ENCODE measurements around the gene CLOCK.
"Not testable (repeated sequence)": the region's sequence is repeated elsewhere in the genome, so short reads cannot be mapped to it uniquely, and the experiment has no call there.

The CLOCK gene, protein sequence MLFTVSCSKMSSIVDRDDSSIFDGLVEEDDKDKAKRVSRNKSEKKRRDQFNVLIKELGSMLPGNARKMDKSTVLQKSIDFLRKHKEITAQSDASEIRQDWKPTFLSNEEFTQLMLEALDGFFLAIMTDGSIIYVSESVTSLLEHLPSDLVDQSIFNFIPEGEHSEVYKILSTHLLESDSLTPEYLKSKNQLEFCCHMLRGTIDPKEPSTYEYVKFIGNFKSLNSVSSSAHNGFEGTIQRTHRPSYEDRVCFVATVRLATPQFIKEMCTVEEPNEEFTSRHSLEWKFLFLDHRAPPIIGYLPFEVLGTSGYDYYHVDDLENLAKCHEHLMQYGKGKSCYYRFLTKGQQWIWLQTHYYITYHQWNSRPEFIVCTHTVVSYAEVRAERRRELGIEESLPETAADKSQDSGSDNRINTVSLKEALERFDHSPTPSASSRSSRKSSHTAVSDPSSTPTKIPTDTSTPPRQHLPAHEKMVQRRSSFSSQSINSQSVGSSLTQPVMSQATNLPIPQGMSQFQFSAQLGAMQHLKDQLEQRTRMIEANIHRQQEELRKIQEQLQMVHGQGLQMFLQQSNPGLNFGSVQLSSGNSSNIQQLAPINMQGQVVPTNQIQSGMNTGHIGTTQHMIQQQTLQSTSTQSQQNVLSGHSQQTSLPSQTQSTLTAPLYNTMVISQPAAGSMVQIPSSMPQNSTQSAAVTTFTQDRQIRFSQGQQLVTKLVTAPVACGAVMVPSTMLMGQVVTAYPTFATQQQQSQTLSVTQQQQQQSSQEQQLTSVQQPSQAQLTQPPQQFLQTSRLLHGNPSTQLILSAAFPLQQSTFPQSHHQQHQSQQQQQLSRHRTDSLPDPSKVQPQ

DNA sequence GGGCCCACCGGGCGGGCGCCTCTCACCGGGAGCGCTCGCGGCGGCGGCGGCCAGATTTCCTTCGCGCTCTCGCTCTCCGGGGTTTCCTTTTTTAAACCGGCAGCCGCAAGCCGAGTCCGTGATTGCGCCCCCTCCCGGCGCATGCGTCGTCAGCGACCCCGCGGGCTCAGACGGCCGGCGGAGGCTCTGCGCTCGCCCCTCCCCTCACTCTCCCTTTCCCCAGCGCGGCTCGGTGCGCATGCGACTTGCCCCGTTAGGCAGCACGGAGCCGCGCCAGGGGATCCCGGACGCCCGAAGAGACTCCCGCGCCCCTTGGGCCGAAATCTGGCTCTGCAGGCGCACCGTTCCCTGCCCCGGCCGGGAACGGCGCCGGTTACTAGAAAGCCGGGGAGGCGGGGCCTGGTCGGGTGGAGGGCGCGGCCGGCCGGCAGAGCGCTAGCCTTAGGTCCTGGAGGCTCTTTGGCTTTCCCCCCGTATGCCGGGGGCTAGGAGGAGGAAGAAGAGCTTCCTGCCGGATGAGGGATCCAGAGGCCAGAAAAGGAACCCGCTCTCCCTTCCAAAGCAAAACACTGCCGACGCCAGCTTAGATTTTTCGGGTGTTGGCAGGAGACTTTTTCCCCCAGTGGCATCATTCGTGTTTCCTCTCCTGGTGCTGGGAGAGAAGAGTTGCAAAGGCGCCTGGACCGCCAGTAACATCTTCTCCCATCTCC lies at the start of gene CLOCK:
Gene CLOCK (minus strand): TSS at position 154 of the 710 bp plus-strand sequence. CDS start 64,124 bp downstream, outside the sequence.
- peak; percentile 84 for DNase-seq

DNA sequence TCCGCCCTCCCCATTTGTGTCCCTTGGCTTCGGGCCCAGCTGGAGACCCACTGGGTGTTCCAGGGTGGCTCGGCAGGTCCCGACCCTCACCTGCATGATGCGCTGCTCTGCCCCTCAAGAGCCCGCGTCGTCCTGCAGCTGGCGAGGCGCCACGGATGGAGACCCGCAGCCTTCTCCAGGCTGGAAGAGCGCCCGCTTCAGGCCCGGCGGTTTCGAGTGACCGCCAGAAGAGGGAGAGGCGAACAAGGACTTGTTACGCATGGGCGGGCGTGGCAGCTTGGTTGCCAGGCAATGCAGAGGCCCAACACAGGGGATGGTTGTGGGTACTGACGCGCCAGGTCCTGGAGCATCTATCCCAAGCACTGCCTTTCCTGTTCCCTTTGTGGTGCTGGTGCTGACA lies 45.3 kb upstream of the CLOCK start, which contains the start of gene PDCL2:
Gene PDCL2 (minus strand): TSS at position 232 of the 400 bp plus-strand sequence. CDS start 136 bp downstream, at position 96.
- no peak for DNase-seq

DNA sequence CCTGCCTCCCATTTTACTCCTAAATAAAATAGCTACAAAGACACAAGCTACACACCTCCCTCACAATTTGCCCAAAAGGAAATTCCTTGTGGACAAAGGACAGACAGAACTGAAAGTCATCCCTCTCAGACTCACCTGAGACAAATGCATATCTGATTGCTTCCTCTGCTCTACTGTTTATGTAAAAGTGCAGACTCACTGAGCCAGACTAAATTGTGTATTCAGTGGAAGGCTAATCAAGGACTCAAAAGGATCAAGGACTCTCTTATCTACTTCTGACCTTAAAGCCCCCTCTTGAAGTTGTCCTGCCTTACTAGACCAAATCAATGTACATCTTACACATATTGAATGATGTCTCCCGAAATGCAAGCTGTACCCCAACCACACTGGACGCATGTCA lies 41.5 kb upstream of the CLOCK start:
- no peak for DNase-seq

DNA sequence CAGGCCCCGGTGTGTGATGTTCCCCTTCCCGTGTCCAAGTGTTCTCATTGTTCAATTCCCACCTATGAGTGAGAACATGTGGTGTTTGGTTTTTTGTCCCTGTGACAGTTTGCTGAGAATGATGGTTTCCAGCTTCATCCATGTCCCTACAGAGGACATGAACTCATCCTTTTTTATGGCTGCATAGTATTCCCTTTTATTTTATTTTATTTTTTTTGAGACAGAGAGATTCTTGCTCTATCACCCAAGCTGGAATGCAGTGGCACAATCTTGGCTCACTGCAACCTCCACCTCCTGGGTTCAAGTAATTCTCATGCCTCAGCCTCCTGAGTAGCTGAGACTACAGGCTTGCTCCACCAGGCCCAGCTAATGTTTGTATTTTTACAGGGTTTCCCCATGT lies 36.1 kb upstream of the CLOCK start:
- DNase-seq = not testable (repeated sequence)

DNA sequence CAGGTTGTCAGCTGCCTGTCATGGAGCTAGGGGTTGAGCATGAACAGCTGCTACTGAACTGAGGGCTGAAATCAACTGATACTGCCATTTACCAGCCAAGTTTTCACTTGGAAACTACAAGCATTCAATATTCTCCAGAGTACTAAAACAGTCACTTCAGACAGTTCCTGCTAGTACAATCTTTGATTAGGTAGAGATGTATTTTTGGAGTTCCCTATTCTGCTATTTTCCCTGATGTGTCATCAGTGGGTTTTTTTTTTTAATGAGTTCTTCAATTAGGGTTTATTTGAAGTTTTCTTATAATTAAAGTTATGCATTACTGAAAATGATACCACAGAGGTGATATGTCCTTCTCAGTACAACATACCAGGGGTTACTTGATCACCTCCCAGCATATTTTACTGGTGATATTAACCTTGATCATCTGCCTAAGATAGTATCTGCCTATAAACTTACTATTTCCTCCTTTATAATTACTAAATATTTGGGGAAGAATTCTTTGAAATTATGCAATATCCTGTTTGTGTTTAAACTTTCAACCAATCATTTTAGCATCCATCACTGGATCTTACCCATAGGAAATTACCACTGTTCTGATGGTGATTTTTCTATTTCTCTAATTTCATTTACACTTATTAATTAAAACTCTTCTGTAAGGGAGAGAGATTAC lies 31.8 kb upstream of the CLOCK start:
- DNase-seq = no peak

DNA sequence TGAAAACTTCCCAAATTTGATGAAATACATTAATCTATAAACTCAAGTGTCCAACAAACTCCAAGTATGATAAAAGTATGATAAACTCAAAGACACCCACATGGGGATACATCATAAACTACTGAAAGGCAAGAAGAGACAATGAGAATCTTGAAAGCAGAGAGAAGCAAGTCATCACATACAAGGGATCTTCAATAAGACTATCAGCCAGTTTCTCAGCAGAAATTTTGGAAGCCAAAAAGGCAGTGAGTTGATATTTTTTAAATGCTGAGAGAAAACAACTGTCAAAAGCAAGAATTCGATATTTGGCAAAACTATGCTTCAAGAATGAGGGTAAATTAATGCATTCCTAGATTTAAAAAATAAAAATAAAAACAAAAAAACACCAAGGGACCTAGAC lies 28.8 kb upstream of the CLOCK start:
- no peak for DNase-seq

DNA sequence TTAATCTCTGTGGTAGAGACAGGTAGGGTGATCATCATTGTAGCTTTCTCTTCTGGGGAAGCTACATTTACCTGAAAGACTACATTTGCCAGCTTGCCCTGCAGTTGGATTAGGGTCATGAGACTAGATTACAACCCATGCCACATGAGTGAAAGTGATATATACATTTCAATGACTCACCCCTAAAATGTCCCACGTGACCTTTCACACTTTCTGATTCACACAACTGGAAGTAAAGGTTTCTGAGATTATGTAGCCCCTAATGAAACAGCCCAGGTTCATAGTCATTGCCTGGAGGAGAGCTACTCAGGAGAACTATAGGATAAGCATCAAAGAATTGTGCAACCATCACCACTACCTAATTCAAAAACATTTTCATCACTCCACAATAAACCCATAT lies 27.5 kb upstream of the CLOCK start:
- no peak for DNase-seq

DNA sequence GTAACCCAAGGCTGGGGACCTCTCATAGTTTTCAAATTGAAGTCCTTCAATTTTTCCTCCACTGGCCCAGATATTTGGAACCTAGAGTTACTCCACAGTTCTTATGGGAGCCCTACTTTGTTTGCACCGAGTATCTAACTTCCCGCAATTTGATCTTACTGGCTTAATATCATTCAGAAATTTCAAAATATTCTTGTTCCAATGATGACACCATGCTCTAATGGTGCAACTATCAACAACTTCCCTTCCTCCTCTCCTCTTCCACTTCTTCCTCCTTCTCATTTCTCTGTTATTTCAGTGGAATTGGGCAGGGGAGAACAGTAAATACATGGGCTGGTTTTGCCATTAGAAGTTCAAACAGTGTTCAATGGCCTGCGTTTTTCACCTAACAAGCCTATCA lies 25.1 kb upstream of the CLOCK start:
- DNase-seq = no peak

DNA sequence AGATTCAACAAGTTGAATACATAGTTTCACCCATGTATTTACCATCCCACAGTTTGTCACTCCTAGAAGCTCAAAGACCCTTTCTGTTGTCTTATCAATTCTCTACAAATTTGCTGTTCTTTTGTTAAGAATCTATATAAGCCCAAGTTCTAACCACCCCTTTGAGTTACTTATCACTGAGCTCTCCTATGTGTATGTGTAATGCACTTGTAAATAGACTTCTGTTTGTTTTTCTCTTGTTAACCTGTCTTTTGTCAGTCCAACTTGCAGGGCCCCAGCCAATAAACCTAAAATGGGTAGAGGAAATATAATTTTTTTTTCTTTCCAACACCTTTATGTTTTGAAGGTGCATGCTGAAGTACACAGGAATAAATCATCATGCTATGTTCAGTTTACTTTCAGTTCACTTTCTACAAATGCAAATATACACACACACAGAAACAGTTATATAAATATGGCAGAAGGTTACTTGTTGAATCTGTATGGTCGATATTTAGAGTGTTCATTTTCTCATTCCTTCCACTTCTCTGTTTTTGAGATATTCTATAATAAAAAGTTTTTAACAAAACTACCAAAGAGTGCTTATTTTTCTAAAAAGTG lies 22.3 kb upstream of the CLOCK start:
- DNase-seq = no peak

DNA sequence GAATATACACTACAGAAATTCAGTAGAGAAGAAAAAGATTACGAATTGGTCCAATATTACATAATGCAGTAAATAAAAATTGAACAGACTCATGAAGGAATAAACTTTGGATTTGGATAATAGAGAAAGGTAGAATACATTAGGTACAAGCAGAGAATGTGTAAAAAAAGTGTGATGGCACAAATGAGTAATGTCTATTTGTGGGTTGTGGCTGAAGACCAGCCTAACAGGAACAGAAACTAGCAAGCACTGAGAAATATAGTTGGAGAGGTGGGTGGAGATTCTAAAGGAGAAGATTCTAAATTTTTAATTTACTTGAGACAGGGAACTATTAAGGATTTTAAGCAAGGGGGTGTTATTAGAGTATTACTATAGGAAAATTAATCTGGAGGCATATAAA lies 15.2 kb upstream of the CLOCK start:
- no peak for DNase-seq

DNA sequence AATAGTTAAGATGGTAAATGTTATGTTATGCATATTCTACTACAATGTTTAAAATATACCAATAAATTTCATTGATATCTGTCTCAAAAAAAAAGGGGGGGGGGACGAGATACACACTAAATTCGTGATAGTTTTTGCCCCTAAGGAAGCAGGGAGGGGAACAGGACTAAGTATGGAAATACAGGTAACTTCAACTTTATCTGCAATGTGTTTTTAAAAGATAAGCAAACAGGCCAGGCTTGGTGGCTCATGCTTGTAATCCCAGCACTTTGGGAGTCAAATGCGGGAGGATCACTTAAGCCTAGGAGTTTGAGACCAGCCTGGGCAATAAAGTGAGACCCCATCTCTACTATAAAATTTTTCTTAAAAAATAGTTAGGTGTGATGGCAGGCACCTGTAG lies 13.4 kb upstream of the CLOCK start:
- no peak for DNase-seq

DNA sequence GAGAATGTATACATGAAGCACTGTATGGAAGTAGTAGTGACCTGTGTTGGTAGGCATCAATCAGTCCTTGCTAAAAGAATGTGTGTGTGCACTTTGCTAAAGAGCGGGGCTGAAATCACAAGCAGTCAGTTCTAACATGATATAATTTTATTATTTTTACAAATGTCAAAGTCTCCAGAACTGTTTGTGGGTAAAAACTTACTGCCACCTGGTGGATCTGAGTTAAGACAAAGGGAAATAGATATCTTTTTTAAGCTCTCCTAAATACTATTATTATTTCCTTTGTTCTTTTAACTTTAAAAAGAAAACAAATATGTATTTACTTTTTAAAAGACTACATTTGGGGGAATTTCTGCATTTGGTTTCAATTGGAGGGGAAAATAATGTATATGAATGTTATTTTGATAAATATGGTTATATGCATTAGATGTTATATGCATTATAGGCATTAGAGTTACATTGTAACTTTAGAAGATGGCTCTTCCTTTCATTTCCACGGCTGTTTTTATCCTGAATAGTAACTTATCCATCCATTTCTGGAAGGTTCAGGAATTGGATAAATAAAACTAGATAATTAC lies 7.8 kb upstream of the CLOCK start:
- DNase-seq = no peak

DNA sequence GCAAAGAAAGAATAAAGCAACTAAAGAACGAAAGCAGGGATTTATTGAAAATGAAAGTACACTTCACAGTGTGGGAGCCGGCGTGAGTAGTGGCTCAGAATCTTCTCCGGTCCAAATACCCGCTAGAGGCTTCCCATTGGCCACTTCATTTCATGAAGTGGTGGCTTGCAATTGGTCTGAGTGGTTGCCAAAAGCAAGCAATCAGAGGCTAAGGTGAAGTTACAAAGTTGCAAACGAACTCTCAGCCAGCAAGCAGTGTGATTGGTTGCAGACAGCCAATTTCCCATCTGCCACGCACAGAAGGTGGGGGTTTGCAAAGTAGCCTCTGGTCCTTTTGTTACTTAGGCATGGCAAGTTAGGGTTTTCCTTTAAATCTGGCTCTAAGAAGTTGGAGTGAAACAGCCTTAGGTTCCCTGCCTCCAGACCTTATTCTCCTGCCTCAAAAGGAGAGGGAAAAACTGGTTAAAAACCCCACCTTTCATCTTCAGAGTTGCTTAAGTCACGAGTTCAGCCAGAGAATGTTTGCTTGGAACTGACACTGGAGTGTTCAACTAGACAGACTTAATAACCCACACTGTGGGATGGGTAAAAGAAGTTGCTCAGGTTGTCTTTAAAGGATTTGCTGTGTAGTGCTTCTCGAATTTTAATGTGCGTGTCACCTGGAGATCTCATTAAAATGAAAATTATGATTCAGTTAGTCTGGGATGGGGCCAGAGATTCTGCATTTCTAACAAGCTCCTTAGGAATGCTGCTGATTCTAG lies 6.9 kb upstream of the CLOCK start:
- DNase-seq = no peak

DNA sequence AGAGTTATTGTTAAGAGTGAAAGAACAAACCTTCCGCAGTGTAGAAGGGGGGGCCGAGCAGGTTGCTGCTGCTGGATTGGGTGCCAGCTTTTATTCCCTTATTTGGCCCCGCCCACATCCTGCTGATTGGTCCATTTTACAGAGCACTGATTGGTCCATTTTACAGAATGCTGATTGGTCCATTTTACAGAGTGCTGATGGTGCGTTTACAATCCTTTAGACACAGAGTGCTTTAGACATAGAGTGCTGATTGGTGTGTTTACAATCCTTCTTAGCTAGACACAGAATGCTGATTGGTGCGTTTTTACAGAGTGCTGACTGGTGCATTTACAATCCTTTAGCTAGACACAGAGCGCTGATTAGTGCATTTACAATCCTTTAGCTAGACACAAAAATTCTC lies 5.3 kb upstream of the CLOCK start:
- not testable (repeated sequence) for DNase-seq

DNA sequence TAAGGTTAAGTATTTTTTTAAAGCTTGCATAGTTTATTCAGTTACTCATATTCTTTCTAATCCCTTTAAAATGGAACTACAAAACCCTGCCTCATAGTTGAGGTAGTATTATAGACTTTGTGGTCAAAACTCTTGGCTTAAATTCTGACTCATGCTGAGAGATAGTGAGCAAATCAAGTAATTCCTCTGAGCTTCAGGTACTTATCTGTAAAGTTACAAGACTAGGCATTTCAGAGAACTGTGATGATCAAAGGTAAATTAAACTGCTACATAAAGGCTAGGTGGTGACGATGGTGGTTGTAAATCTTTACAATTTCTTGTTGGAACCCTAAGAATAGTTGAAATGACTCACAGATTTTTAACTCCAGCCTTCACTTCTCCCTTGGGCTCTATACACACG lies 3.2 kb upstream of the CLOCK start:
- no peak for DNase-seq

DNA sequence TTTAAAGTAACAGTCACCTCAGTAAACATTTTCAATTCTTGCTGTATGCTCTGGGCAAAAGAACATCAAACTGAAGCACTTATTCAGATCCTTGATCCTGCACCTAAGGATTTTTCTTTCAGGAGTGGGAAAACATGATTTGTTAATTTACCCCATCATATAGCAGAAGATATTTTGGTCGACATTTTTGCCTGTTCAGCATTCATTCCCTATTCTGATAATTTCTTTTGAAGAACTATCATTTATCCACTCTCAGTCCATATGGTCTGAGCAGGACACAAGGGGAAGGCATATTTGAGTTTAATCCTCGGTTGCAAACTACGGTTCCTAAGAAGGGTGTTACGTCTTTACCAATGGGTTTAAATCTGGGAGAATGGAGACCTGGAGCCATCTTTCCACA lies 1.2 kb upstream of the CLOCK start:
- no peak for DNase-seq

DNA sequence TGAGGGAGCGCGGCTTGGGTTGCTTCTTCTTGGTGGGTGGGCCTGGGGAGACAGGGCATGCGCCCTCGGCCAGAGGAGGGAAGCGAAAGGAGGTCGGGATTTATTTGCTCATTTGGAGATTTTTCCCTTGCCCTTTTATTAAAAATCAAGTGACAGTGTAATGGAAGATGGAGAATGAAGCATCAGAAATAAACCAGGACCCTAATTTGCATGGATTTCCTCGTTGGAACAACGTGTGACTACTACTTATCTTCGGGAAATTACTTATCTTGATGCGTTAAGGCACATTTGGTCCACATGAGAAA lies 709 bp upstream of the CLOCK start:
- no peak for DNase-seq

DNA sequence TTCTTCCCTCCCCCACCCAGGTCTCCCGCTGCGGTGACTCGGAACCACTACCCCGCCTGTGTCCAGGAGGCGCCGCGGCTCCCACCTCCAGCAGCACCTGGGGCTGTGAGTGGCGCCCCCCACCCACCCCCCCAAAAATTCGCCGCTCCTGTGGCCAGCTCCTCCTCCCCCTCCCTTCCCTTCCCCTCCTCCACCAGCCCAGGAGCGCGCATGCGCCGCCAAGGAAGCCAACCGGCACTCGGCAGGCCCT lies 278 bp downstream of the CLOCK start:
- no peak for DNase-seq

DNA sequence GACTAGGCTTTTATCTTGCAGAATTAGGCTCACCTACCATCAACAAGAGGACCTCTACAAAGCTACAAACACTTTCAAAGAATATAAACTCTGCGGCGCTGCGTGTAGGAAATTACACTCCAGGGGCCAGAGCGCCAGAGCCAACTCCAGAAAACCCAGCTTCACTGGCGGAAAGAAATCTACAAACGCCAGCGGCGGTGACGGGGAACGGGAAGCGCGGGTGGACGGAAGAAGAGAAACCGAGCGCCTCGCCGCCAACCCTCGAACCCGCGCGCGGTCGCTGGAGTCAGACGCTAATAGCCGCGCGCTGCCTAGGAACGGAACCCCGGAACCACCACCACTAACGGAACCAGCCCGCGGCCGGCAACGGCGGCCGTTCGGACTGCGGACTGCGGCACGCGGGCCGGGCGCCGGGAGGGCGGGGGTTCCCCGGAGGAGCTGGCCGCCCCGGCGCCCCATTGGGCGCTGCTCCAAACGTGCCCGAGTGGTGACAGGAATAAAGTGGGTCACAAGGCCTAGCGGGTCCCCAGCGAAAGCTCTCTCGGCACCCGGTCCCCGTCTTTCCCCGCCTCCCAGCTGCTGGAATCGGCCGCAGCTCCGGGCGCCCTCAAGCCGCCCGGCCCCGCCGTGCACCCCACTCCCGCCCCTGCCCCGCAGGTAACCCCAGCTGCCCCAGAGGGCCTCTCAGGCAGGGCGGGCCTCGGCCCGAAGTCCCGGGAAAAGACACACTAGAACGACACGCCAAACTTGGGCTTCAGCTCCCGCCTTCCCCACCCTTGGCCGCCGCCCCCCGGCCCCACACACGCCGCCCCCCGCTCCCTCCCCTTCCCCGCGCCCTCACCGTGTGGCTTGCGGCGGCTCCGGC lies 836 bp downstream of the CLOCK start:
- DNase-seq = peak; percentile 67

DNA sequence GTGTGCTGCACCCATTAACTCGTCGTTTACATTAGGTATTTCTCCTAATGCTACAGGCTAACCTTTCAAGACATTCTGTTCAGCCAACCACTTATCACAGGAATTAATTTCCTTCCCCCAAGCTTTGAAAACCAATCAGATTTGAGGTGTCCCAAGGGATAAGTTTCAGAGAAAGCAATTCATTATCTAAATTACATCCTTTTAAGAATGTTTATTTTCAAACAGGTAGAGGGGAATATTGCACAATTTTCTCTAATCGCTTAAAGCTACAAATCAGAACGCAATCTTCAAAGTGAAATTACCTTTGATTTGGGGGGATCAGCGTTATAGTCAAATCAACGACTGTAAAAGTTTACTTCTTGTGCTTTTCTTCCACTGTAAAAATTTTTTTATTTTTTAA lies 1.6 kb downstream of the CLOCK start:
- DNase-seq = no peak

DNA sequence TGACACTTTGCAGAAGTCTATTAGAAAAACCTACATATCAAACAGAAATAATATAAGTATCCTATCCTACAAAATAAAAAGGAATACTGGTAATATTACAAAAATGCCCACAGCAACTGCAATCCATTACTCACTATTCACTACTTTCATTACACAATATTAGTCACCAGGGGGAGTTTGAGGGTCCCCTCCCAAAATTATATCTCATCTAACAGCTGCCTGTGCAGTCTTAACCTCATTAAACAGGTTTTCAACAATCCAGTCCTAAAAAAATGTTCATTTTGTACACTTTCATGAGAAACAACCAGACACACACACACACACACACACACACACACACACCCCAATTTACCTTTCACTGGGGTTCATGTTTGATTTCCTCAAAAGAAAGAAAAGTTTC lies 2.9 kb downstream of the CLOCK start:
- DNase-seq = no peak
